GDM1 (cell line): ENCODE measurements around the gene CIC.

ENCODE experiments used
- DNase-seq: peaks from one replicate; lab custom pipeline; 2025; lab: John Stamatoyannopoulos, UW

CIC gene

GRCh38 chr19:42277821-42278451 is 8.9 kb downstream of the CIC start:
- DNase-seq: no peak

- no peak for DNase-seq
Observed at GRCh38 chr19:42278452-42279154, 9.6 kb downstream of the CIC start.

GRCh38 chr19:42279155-42279901 is 10.3 kb downstream of the CIC start:
- DNase-seq: no peak

- DNase-seq: peak; percentile 86
Observed at GRCh38 chr19:42279902-42280814, 11.1 kb downstream of the CIC start.

- DNase-seq: no peak
Observed at GRCh38 chr19:42280815-42281145, 11.7 kb downstream of the CIC start.

- DNase-seq: no peak
Observed at GRCh38 chr19:42281146-42281826, 12.2 kb downstream of the CIC start.

GRCh38 chr19:42281827-42282762 is 13.0 kb downstream of the CIC start:
- DNase-seq: peak; percentile 23

- no peak for DNase-seq
Observed at GRCh38 chr19:42282819-42283187, 13.8 kb downstream of the CIC start.

GRCh38 chr19:42283188-42284065 is 14.4 kb downstream of the CIC start:
- DNase-seq: peak; percentile 93

- DNase-seq: peak; percentile 82
Observed at GRCh38 chr19:42284066-42284501, 15.0 kb downstream of the CIC start.

GRCh38 chr19:42284591-42285341 is 15.7 kb downstream of the CIC start:
- no peak for DNase-seq

- DNase-seq: peak; percentile 11
Observed at GRCh38 chr19:42285541-42285941, 16.5 kb downstream of the CIC start.

GRCh38 chr19:42285988-42286348 is 16.9 kb downstream of the CIC start:
- DNase-seq: no peak

GRCh38 chr19:42286349-42287016 is 17.4 kb downstream of the CIC start:
- no peak for DNase-seq

- no peak for DNase-seq
Observed at GRCh38 chr19:42287017-42287826, 18.2 kb downstream of the CIC start.

- no peak for DNase-seq
Observed at GRCh38 chr19:42287827-42288107, 18.7 kb downstream of the CIC start.

- DNase-seq: no peak
Observed at GRCh38 chr19:42288387-42288786, 19.3 kb downstream of the CIC start.
